ENCODE data around the gene CAMSAP1.

DNA sequence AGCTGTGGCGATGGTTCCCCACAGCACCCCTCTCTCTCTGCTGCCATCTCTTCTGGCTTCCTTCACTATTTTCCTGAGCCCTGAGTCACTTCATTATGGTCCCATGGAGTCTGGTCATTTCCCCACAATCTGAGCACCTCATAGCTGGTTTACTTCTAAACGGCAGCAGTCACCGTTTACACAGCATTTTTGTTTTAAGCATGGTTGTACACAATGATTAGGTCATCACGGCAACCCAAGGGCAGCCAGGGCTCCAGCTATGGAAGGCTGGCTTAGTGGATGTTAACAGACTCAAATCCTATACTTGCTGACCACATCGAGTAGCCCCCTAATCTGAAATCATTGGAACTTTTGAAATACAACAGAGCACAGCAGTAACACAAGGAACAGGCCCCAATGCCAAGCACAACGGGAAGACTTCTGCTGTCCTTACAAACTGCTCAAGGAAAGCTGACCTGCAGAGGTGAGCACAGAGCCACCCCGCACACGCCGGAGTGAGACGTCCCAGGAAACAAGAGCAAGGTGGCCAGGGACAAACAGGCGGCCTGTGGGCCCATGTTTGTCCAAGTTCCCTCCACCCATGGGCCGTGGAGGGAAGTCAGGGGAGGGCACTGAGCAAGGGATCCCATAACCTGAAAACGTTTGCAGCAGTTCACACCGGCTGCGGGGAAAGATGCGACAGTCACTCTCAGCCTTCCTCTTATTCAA, 22.9 kb downstream of the CAMSAP1 start:
- TF ChIP-seq, protein P1, sequence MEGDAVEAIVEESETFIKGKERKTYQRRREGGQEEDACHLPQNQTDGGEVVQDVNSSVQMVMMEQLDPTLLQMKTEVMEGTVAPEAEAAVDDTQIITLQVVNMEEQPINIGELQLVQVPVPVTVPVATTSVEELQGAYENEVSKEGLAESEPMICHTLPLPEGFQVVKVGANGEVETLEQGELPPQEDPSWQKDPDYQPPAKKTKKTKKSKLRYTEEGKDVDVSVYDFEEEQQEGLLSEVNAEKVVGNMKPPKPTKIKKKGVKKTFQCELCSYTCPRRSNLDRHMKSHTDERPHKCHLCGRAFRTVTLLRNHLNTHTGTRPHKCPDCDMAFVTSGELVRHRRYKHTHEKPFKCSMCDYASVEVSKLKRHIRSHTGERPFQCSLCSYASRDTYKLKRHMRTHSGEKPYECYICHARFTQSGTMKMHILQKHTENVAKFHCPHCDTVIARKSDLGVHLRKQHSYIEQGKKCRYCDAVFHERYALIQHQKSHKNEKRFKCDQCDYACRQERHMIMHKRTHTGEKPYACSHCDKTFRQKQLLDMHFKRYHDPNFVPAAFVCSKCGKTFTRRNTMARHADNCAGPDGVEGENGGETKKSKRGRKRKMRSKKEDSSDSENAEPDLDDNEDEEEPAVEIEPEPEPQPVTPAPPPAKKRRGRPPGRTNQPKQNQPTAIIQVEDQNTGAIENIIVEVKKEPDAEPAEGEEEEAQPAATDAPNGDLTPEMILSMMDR (IDR thresholded peaks at IDR 0.05), result no peak
- TF ChIP-seq POLR2A (IDR thresholded peaks at IDR 0.05), result no peak
